Activated CD8-positive, alpha-beta memory T cell treated with anti-CD3 and anti-CD28 coated beads, Interleukin-2, amount 50 U/mL, for 1 hour (primary cell): ENCODE results near the gene C1orf226.

ENCODE experiments used
- DNase-seq: peaks from one replicate; pipeline ENCODE4 v3.0.0-alpha.2; 2020; ENCODE audit errors: extremely low read depth

The C1orf226 gene

DNA sequence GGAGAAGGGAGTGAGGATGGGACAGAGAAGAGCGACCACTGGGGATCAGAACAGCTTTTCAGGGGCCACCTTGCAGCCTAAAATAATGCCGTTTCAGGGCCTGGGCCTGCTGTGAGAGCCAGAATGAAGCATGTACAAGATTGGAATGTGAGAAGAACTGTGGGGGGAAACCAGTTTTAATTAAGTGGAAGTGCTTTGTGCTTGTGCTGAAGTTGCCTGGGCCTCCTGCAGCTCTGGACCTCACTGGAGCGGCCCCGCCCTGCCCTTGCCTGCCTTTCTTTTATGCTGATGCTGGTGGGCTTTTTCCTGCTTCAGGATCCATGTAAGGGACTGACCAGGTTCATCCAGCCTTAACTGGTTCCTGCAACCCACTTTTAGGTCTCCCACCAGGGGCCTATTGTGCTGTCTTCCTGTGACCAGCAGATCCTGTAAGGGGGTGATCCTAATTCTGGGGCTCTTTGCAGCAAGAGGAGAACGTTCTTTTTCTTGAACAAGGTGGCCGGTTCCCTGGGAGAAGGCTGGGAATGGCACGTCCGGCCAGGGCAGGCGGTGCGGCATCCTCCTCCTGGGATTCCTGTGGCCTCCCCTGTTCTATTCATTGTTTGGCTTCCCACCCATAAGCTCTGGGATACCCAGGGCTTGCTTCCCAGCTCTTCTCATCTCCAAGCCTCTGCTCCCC, 3.2 kb downstream of the C1orf226 start:
- DNase-seq: no peak

DNA sequence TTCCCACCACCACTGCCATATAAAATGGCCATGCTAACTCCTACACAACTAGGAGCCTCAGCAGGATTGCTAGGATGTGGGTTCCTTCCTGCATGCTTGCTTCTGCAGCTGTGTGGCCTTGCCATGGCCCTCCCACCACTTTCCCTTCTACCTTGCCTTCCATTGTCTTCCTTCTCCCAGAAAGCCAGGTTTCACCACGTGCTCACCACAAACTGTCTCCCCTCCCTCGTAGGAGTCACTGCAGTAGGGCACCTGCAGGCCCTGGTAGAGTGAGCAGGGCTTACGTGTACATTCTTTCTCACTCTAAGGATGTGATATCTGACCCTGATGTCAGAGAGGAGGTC, 3.7 kb downstream of the C1orf226 start:
- DNase-seq: no peak

DNA sequence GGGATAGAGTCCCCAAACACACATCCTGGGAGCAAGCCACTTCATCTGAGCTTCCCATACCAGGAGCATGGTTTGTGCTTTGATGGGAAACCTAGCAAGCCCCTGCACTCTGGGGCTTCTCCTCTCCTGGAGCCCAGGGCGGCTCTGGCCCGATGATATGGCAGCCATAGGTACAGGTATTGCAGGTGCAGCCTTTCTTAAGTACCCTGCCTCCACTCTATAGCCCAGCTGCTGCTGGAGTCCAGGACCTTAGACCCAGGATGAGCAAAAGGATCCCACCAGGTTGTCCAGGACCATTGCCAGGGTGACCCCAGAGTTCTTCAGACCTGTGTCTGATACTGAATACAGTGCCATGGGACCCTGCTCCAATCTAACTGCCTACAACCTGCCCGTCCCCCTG, 4.2 kb downstream of the C1orf226 start:
- no peak for DNase-seq

DNA sequence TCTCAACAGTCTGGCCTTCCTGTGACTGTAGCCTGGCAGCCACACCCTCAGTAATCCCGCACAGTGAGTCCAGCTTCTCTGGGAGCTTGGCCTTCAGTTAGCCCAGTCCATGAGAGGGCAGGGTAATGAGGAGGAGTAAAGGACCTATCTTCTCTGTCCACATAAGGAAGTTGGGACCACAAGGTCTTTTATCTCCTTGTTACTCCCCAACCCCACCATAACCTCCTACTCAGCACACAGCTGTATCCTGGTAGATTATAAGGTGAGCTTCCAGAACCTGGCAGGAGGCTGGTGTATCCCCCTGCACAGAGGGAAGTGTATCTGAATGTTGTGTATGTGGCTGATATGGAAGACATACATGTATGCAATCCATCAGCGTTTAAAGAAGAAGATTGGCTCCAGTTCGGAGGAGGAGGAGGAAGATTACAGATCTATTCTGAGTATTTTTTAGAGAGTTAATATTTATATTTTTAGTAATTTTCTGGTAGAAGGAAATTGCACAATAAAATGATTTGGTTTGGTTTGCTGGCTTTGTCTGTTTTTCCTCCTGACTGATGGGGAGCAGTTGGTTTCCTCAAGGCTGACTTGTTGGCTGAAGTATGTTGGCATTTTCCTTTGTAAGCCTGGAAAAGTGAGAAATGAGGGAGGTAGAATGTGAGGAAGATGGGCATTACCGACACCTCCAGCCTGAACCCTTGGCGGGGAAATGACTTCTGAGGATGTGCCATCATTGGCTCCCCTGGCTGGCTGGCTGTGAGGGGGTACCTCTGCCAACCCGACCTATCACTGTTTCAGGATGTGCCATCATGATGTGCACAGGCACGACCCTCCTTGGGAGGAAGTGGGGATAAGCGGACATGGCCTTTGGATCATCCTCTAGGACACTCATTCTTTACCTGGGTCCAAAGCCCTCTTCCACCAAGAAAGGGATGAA, 5.0 kb downstream of the C1orf226 start:
- DNase-seq: no peak

DNA sequence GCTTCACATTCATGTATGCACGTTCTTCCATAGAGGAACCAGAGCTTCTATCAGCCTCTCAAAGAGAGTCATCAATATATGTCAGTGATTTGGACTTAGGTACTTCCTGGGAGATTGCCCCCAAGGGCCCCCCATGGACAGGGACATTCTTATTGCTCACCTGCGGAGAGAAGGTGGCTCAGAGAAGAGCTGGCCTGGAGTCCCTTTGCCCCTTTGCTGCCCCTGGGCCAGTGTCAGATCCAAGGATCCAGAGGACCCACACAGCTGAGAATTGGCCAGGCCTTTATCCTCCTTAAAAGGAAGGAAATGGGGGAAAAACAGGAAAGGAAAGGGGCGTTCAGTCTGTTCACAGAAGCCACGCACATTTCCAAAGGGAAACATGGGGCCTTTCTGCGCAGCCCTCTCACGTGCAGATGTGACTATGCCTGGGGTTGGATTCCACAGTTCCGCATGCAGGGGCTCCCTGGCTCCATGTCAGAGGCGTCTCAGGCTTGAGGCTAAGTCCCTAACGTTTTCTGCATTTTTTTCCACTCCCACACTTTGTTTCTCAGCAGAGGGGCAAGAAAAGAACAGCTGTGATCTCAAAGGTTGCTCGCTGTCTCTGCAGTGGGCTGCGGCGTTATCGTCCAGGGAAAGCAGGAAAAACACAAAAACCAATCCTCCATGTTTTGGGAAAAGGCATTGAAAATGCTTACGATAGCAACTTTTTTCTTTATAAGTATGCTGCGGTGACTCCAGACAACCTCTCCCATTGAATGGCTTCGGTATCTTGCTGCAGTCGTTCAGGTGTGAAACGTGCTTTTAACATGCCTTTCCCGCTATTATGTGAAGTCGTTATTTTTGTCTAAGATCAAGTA, 5.9 kb downstream of the C1orf226 start:
- no peak for DNase-seq

DNA sequence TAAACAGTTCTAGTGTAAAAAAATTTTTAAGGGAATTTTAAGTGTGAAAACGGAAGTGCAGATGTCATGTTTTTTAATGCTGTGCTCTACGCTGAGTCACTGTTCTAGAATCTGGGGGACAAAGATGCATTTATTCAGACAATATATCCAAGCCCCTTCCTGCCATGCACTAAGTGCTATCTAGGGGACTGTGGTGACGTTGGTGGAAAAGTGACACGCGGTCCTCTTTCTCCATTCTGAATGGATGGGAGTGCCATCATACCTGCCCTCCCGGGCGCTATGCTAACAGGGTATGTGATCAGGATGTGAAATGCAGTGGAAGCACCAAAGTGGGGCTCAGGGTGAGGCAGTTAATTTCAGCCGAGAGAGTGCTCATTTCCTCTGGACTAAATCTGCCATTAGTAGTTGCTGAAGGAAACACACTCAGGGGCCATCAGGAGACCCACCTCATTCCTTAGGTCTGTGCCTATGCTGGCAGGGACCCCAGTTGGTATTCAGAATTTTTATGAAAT, 6.6 kb downstream of the C1orf226 start:
- no peak for DNase-seq

DNA sequence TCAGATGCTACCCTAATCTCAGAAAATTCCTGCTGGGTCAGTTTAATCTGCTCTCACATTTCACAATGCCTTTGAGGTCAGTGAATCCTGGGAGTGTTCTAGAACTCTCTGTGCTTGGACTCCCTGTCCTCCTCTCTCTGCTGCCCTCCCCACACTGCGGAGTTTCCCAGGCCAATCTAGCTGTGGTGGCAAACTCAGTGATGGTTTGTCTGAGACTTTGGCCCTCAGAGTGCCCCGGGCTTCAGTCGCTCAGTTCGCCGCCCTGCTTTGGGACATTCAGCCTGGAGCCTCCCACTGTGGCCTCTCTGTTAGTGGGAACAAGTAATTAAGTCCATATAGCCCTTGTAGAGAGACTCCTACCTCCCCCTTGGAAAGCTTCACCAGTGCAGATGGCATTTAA, 7.1 kb downstream of the C1orf226 start:
- DNase-seq: no peak

DNA sequence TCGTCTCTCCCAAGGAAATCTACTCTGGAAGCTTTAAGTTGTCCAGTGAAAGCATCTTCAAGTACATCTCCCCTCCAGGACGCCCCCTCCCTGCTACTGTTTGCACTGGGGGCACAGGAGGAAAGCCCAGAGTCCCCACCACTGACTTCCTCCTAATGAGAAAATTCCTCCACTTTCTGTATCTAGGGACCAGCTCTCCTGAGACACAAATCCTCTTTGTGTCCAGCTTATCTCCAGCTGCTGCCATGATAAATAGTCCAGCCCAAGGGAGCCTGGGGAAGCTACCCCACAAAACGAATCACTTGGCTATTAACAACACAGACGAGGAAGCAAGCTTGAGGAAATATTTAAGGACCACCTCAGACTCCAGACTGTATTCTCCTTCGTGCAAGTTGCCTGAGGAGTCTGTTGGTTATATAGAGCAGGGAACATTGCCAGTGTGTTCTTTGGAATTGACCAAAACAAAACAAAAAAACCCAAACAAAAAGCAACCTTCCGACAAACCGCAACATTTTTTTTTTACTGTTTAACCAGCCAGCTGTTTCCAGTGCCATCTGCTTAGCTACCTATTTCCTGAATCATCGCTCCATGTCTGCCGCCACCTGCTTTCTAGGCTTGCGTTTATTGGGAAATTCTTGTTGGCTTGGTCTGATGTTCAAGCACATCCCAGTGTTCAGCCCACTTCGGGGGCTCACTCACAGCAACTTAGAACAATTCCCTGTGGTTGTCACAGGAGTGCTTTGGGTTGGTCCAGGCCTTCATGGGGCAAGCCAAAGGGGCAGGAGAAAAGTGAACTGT, 7.7 kb downstream of the C1orf226 start:
- no peak for DNase-seq

DNA sequence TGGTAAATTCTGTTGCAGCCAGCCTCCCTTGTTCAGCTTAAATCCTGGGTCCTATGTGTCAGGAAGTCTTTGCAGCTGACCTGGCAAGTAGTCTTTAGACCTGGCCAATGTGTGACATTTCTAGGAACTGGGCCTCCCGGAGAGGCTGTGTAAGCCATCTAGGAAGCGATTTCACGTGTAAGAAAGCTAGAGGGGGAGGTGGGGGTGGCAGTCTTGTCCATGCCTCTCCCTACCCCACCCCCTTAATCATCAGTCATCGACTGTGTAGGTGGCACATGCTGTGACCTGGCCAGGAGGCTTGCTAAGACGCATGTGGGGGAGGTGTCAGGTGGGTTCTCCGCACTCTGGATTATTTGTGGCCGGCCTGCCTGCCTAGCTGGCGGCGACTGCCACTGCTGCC, 8.4 kb downstream of the C1orf226 start:
- DNase-seq: no peak

DNA sequence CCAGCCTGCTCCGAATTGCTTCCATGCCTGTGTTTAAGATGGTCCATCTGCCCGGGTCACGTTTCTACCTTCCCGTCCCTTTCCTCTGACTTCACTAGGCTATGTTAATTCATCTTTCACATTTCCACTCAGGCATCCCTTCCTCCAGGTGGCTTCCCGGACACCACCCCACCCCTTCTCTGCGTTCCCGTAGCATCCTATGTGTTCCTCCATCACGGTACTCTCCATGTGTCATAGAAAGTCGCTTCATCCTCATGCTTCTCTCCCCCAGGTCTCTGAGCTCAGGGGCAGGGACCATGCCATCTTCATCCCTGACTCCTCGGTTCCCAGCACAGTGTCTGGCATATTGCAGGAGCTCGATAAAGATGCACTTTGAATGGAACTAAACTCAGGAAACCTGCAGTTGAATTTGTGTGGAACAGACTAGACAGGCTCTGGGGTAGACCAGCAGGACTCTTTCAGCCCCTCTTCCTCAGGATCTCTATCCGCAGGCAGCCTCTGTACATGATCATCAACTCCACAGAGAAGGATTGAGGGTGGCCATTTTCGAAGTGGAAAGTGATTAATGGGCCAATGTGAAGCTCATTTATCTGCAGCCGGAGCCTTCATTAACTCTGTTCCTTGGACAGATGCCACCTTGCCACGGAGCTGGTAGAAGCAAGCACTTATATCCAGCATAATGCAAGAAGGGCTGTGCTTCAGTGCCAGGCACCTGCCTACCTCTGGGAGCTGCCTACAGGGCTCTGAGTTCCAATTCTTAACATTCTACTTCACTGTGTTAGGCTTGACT, 9.1 kb downstream of the C1orf226 start:
- no peak for DNase-seq

DNA sequence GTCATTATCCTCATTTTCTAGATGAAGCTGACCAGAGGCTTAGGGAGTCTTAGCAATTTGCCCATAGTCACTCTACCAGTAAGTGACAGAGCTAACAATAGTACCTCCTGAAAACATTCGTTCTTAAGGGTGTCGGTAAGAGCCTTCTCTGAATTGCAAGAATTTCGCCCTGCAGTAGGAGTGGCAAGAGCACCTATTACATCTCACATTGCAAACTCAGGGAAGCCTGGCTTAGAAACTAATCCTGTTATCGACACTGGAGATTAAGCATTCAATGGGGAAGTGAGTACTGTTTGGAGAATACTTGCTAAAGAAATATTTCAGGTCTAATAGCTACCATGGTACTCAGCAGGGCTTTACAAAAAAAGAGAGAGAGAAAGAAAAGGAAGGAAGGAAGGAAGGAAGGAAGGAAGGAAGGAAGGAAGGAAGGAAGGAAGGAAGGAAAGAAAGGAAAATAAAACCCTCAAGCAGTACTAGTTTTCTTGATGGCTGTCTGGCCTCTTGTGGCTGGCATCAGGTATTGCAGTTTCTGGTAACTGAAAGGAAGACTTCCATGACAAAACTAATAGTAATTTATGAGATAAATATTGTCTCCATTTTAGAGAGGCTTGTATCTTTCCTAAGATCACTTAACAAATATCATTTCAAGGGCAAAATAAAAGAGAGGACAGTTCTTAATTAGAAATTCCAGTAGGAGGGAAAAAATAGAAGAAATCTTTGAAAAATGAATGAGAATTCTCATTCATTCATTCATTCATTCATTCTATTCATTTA, 10.4 kb downstream of the C1orf226 start:
- no peak for DNase-seq

DNA sequence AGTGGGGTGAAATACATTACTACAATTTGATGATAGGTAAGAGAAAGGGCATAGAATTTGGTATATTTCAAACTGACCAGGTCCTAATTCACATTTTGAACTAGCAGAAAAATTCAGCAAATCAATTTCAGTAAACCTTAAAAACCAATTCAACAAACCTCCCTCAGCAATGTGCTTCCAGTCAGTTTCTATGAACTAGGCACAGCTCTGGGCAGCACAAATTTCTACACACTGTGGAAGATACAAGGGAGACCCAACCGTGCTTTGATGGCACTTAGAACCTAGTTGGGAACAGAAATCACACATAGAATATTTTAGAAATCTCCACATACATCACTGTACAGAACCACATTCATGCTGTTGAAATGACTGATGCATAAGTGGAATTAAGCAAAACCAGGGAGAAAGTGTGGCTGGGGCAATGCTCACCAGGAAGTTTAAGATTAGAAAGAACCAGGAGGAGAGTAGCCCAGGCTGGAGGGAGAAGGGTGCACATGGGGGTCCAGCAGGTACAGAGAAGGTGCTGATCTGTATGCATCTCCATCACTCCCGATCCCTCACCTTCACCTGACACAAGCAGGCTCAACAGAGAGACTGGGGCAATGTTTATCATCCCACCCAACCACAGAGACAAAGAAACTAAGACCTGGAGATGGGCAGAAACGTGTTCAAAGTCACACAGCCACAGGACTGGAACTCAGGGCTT, 14.8 kb downstream of the C1orf226 start:
- no peak for DNase-seq

DNA sequence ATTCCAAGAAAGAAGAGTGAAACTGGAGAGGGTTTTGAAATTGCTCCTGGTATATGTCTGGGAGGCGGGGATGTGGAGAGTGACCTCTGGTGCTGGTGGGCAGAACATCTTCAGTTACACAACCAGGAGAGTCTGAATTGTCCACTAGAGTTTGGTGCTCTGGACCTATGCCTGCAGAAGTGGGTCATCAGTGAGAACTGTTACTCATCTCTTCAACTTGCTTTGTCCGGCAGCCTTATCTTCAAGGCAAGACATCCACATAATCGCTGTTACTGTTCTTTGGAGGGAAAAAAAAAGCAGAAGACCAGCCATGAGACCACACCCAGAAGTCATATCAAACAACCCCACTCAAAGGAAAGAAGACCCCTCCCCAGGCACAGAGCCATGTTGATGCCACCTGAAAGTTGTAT, 15.5 kb downstream of the C1orf226 start:
- no peak for DNase-seq

DNA sequence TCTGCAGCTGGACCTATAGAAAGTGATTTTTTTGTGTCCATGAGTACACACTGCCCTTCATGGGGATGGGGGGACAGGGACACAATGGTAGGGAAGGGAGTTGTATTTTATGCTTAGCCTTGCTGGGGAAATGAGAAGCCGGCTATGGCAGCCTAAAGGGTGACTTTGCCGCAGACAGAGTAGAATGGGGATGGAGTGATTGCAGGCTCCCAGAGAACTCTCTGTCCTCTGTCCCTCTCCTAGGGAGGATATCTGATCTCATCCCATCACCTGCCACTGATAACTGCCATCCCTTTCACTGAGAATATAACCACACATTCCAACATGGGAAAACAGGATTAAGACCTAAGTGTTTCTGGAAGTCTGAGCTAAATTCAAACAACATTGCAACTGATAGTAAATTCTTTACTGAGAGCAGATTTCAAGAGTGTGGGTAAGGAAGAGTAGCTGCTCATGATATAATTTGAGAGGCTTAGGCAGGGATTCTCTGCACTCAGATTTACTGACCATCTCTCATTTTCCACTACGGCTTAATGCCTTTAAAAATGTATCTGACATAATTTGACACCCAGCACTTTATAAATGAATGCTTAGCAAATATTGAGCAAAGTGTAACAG, 16.5 kb downstream of the C1orf226 start:
- DNase-seq: no peak

DNA sequence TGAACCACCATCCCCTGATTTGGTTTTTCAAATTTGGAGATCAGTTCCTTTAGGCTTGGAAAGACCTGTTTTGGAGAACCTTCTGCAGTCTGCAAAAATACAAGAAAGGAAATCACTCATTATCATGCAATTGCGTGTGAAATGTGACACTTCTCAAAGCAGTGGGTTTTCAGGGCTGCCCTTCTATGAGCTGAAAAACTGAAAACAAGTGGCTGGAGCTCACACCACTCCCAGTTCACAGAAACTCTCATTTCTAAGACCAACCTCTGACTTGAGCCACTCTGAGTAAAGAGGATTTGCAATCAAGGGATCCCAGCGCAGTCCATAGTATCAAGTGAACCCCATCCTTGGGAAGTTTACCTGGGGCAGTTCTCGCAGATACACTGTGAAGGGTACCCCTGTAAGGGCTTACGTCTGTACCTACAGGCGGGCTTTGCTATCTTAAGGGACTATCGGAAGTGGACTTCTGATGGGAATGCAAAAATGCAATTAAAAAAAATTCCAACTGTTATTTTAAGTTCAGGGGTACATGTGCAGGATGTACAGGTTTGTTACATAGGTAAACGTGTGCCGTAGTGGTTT, 17.6 kb downstream of the C1orf226 start:
- DNase-seq: no peak

DNA sequence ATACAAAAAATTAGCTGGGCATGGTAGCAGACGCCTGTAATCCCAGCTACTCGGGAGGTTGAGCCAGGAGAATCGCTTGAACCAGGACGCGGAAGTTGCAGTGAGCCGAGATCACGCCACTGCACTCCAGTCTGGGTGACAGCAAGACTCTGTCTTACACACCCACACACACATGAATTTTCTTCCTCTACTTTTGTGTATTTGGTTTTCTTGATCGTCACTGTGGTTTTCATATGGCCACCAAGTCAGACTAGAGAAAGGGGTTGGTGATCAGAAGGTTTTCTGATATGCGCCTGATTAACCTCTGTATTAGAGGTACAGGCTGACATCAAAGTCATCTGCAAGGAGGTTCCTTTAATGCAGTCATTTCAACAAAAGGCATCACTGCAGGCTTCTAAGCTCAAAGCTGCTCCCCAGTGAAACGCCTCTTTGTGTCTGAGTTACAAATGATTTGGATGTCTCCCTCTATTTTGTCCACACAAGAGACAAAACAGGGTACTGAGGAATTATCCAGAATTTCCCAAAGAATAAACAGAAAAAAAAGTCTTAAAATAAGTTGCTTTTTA, 19.3 kb downstream of the C1orf226 start:
- DNase-seq: no peak

DNA sequence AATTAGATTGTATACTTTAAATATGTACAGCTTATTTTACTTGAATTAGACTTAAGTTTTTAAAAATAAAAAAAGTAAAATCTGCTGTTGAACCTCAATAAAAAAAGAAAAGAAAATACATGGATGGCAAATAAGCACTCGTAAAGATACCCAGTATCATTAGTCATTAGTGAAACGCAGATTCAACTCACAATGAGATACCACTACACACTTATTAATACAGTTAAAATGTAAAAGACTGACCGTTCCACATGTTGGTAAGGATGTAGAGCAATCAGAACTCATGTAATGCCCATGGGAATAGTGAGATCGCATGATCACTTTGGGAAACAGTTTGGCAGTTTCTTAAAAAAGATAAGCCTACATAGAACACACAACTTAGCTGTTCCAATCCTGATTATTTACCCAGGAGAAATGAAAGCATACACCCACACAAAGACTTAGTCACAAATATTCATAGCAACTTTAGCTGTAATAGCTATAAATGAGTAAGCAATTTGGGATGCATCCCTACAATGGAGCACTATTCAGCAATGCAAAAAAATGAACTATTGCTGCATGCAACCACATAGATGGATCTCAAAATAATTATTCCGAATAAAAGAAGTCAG, 23.1 kb downstream of the C1orf226 start:
- DNase-seq: no peak

DNA sequence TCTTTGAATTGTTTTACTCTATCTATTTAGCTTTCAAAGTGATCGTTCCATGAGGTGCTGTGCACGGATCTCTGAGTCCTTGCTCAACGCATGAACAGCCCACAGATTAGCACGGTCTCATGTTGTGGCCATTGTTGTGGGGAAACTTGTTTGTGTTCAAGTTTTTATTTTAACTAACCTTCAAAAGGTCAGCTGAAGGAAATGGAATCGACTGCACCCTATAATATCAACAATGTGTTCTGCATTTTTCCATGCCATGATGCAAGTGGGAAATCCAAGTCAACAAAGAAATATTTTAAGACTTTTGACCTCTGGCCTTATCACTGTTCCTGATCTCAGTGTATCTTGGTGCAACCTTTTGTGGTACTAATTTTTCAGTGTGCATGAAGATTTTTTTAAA, 24.3 kb downstream of the C1orf226 start:
- no peak for DNase-seq
